Measurements from ENCODE around the gene MYLK2. TPM values are rescaled to one million over a fixed set of nuclear protein-coding genes. Genes with fewer than 3 reads are reported as not detected.
"Not testable (repeated sequence)": the region's sequence is repeated elsewhere in the genome, so short reads cannot be mapped to it uniquely, and the experiment has no call there.

The MYLK2 gene
- total RNA-seq, 4 donors from 2014 or later: 0.57 TPM; not detected in 3

GRCh38 chr20:31811198-31811597, 8.0 kb upstream of the MYLK2 start:
- no peaks in the 10 kb centered on the region for H3K27me3 ChIP-seq
- no peak overlapping the region for H3K27ac ChIP-seq
- no peak for DNase-seq
- TF ChIP-seq CTCF (IDR thresholded peaks at IDR 0.05) (no peak), POLR2A (IDR thresholded peaks at IDR 0.05) (no peak)
- no peaks in the 10 kb centered on the region for H3K36me3 ChIP-seq
- no peaks in the 10 kb centered on the region for H3K4me1 ChIP-seq
- no peaks in the 10 kb centered on the region for H3K9me3 ChIP-seq
- no peak overlapping the region for H3K4me3 ChIP-seq

GRCh38 chr20:31811796-31812728, 7.1 kb upstream of the MYLK2 start:
- Histone ChIP-seq H3K27ac (no peak overlapping the region), H3K4me3 (no peak overlapping the region), H3K4me1 (no peaks in the 10 kb centered on the region), H3K9me3 (no peaks in the 10 kb centered on the region), H3K36me3 (no peaks in the 10 kb centered on the region), H3K27me3 (no peaks in the 10 kb centered on the region)
- TF ChIP-seq POLR2A (IDR thresholded peaks at IDR 0.05) (no peak), CTCF (IDR thresholded peaks at IDR 0.05) (no peak)
- no peak for DNase-seq

- DNase-seq: no peak
- Histone ChIP-seq H3K36me3 (no peaks in the 10 kb centered on the region), H3K27me3 (no peaks in the 10 kb centered on the region), H3K4me1 (no peaks in the 10 kb centered on the region), H3K27ac (no peak overlapping the region), H3K9me3 (no peaks in the 10 kb centered on the region), H3K4me3 (no peak overlapping the region)
- TF ChIP-seq CTCF (IDR thresholded peaks at IDR 0.05): no peak
Observed at GRCh38 chr20:31813611-31814010, 5.5 kb upstream of the MYLK2 start.

GRCh38 chr20:31814142-31814541, 5.0 kb upstream of the MYLK2 start:
- H3K27ac ChIP-seq, H3K27me3 ChIP-seq, H3K9me3 ChIP-seq, H3K4me3 ChIP-seq, H3K4me1 ChIP-seq, DNase-seq, H3K36me3 ChIP-seq: not testable (repeated sequence)

GRCh38 chr20:31815408-31816188, 3.6 kb upstream of the MYLK2 start:
- Histone ChIP-seq H3K9me3 (no peaks in the 10 kb centered on the region), H3K27ac (no peak overlapping the region), H3K36me3 (no peaks in the 10 kb centered on the region), H3K4me3 (no peak overlapping the region), H3K4me1 (no peaks in the 10 kb centered on the region), H3K27me3 (no peaks in the 10 kb centered on the region)
- DNase-seq: no peak
- TF ChIP-seq CTCF (IDR thresholded peaks at IDR 0.05) (no peak), POLR2A (IDR thresholded peaks at IDR 0.05) (no peak)

- no peak for DNase-seq
- H3K36me3 ChIP-seq: no peaks in the 10 kb centered on the region
- no peak overlapping the region for H3K4me3 ChIP-seq
- H3K9me3 ChIP-seq: no peaks in the 10 kb centered on the region
- no peaks in the 10 kb centered on the region for H3K27me3 ChIP-seq
- no peaks in the 10 kb centered on the region for H3K4me1 ChIP-seq
- H3K27ac ChIP-seq: no peak overlapping the region
- TF ChIP-seq POLR2A (IDR thresholded peaks at IDR 0.05) (no peak), CTCF (IDR thresholded peaks at IDR 0.05) (no peak)
Observed at GRCh38 chr20:31816221-31816620, 2.9 kb upstream of the MYLK2 start.
